ENCODE measurements around the gene MOB2. TPM values are rescaled to one million over a fixed set of nuclear protein-coding genes. Genes with fewer than 3 reads are reported as not detected.

MOB2 gene
- total RNA-seq, 1 donor from 2014 or later = 26.9 TPM

GRCh38 chr11:1518301-1518700 is 31.7 kb upstream of the MOB2 start:
- TF ChIP-seq CTCF (conservative IDR thresholded peaks at IDR 0.05; ENCODE audit: low read depth, low read length) = no peak
- H3K4me3 ChIP-seq (ENCODE audit: low read depth, low read length) = no peak overlapping the region
- no peak for DNase-seq (ENCODE audit: low read depth)

GRCh38 chr11:1517117-1518005 is 30.8 kb upstream of the MOB2 start:
- TF ChIP-seq CTCF (conservative IDR thresholded peaks at IDR 0.05; ENCODE audit: low read depth, low read length) = no peak
- H3K4me3 ChIP-seq (ENCODE audit: low read depth, low read length) = no peak overlapping the region
- DNase-seq (ENCODE audit: low read depth) = no peak

- TF ChIP-seq CTCF (conservative IDR thresholded peaks at IDR 0.05; ENCODE audit: low read depth, low read length) = no peak
- no peak overlapping the region for H3K4me3 ChIP-seq (ENCODE audit: low read depth, low read length)
- no peak for DNase-seq (ENCODE audit: low read depth)
These were observed 29.9 kb upstream of the MOB2 start for GRCh38 chr11:1516273-1517067.

- TF ChIP-seq CTCF (conservative IDR thresholded peaks at IDR 0.05; ENCODE audit: low read depth, low read length) = peak; percentile 88
- H3K4me3 ChIP-seq (ENCODE audit: low read depth, low read length) = no peak overlapping the region
- no peak for DNase-seq (ENCODE audit: low read depth)
These were observed 28.8 kb upstream of the MOB2 start for GRCh38 chr11:1515082-1516060.

GRCh38 chr11:1514336-1515061 is 27.9 kb upstream of the MOB2 start:
- no peak for TF ChIP-seq CTCF (conservative IDR thresholded peaks at IDR 0.05; ENCODE audit: low read depth, low read length)
- DNase-seq (ENCODE audit: low read depth) = no peak
- H3K4me3 ChIP-seq (ENCODE audit: low read depth, low read length) = no peak overlapping the region
